ENCODE results near the gene NR0B2. TPM values are rescaled to one million over a fixed set of nuclear protein-coding genes. Genes with fewer than 3 reads are reported as not detected.
A peak's percentile ranks its signal among the peaks of the same experiment; 100 is the strongest.

Gene NR0B2
- total RNA-seq, 1 experiment from 2014 or later = not detected

DNA sequence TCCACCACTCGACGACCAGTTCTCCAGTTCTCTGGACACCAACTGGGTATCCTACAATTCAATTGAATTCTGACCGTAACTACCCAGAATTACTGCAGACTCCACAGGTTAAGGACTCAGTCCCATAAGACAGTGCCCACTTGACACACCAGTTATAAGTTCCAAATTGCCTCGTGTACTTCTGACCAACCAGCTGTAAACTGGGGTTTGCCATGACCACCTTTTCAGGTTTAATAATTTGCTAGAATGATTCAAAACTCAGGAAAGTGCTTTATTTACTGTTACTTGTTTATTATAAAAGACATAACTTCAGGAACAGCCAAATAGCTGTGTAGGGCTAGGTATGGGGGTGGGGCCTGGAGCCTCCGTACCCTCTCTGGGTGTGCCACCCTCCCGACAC, 23.0 kb upstream of the NR0B2 start:
- no TSS peak for BruUV-seq (replicated peaks)
- DNase-seq = no peak
- no peak overlapping the region for H3K4me3 ChIP-seq (ENCODE audit: low read length)
- H2AFZ ChIP-seq (ENCODE audit: low read length) = no peak overlapping the region
- no peaks in the 10 kb centered on the region for H3K9me3 ChIP-seq (ENCODE audit: low read length)
- peaks cover 36% of the 10 kb centered on the region for H3K36me3 ChIP-seq (ENCODE audit: low read depth, low read length)
- no peaks in the 10 kb centered on the region for H3K9me2 ChIP-seq (replicated peaks; ENCODE audit: low read length)
- H3K79me2 ChIP-seq (ENCODE audit: low read length) = peaks cover 67% of the 10 kb centered on the region
- no peaks in the 10 kb centered on the region for H3F3A ChIP-seq (ENCODE audit: low read length, unreplicated experiment)
- ChIA-PET CTCF (no interaction called here), POLR2A (ENCODE audit: unreplicated experiment) (no interaction called here)
- ATAC-seq = no peak
- H3K27me3 ChIP-seq (ENCODE audit: low read length) = no peaks in the 10 kb centered on the region
- no peak overlapping the region for H3K4me2 ChIP-seq (ENCODE audit: low read length)
- H3K9ac ChIP-seq (ENCODE audit: low read length) = no peak overlapping the region
- TF ChIP-seq EZH2phosphoT487 (IDR thresholded peaks at IDR 0.05; ENCODE audit: borderline replicate concordance, low read length) (no peak), EZH2 (IDR thresholded peaks at IDR 0.05; ENCODE audit: low read length, unreplicated experiment) (no peak)
- TF ChIP-seq, protein P1, sequence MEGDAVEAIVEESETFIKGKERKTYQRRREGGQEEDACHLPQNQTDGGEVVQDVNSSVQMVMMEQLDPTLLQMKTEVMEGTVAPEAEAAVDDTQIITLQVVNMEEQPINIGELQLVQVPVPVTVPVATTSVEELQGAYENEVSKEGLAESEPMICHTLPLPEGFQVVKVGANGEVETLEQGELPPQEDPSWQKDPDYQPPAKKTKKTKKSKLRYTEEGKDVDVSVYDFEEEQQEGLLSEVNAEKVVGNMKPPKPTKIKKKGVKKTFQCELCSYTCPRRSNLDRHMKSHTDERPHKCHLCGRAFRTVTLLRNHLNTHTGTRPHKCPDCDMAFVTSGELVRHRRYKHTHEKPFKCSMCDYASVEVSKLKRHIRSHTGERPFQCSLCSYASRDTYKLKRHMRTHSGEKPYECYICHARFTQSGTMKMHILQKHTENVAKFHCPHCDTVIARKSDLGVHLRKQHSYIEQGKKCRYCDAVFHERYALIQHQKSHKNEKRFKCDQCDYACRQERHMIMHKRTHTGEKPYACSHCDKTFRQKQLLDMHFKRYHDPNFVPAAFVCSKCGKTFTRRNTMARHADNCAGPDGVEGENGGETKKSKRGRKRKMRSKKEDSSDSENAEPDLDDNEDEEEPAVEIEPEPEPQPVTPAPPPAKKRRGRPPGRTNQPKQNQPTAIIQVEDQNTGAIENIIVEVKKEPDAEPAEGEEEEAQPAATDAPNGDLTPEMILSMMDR (conservative IDR thresholded peaks at IDR 0.05; ENCODE audit: low read depth, low read length) = no peak
- no peak overlapping the region for H3K27ac ChIP-seq (ENCODE audit: low read length)
- intact Hi-C loops (cut with micrococcal nuclease) = no loop called here
- 0 out of 2 replicates have a peak, but pooled peaks cover 6% of the 10 kb centered on the region for H4K20me1 ChIP-seq (ENCODE audit: low read length)
- no peaks in the 10 kb centered on the region for H3K4me1 ChIP-seq (ENCODE audit: insufficient read depth, low read length)

DNA sequence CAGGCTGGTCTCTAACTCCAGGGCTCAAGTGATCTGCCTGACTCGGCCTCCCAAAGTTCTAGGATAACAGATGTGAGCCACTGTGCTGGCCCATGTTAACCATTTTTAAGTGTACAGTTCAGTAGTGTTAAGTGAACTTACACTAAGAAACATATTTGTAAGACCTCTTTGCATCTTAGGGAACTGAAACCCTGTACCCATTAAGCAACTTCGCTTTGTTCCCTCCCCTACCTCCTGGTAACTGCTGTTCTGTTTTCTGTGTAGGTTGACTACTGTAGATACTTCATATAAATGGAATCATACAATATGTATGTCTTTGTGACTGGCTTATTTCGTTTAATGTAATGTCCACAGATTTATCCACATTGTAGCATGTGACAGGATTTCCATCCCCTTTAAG, 18.8 kb upstream of the NR0B2 start:
- no peak for ATAC-seq
- no peaks in the 10 kb centered on the region for H3K27me3 ChIP-seq (ENCODE audit: low read length)
- peaks cover 6% of the 10 kb centered on the region for H3F3A ChIP-seq (ENCODE audit: low read length, unreplicated experiment)
- CTCF ChIA-PET = no interaction called here
- H4K20me1 ChIP-seq (ENCODE audit: low read length) = peaks cover 13% of the 10 kb centered on the region
- DNase-seq = no peak
- H3K9ac ChIP-seq (ENCODE audit: low read length) = no peak overlapping the region
- POLR2A ChIA-PET (ENCODE audit: unreplicated experiment) = no interaction called here
- H3K4me3 ChIP-seq (ENCODE audit: low read length) = no peak overlapping the region
- H2AFZ ChIP-seq (ENCODE audit: low read length) = no peak overlapping the region
- H3K27ac ChIP-seq (ENCODE audit: low read length) = no peak overlapping the region
- H3K79me2 ChIP-seq (ENCODE audit: low read length) = peaks cover 74% of the 10 kb centered on the region
- no peaks in the 10 kb centered on the region for H3K9me2 ChIP-seq (replicated peaks; ENCODE audit: low read length)
- H3K4me2 ChIP-seq (ENCODE audit: low read length) = no peak overlapping the region
- BruUV-seq (replicated peaks) = no TSS peak
- TF ChIP-seq EZH2phosphoT487 (IDR thresholded peaks at IDR 0.05; ENCODE audit: borderline replicate concordance, low read length) (no peak), EZH2 (IDR thresholded peaks at IDR 0.05; ENCODE audit: low read length, unreplicated experiment) (no peak)
- TF ChIP-seq, protein P1 (conservative IDR thresholded peaks at IDR 0.05; ENCODE audit: low read depth, low read length) = no peak
- intact Hi-C loops (cut with micrococcal nuclease) = no loop called here
- H3K9me3 ChIP-seq (ENCODE audit: low read length) = no peaks in the 10 kb centered on the region
- H3K36me3 ChIP-seq (ENCODE audit: low read depth, low read length) = peaks cover 47% of the 10 kb centered on the region
- H3K4me1 ChIP-seq (ENCODE audit: insufficient read depth, low read length) = no peaks in the 10 kb centered on the region

DNA sequence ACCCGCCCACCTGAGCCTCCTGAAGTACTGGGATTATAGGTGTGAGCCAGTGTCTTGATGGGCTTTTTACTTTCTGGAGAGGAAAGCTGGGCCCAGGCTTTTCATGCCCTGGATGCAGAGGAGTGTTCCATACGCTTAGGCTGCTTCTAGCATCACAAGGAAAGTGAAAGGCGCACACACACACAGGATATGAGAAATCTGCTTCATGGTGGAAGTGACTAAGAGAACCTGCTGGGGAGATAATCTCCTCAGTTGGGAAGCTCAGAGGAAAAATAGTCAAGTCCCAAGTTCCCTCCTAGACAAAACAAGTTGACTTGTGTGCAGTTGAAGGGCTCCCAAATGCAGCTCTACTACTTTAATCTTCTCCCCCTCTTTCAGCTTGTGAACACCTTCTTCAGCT, 9.9 kb upstream of the NR0B2 start:
- H3K27ac ChIP-seq (ENCODE audit: low read length) = peak overlapping the region; percentile 67
- H3K79me2 ChIP-seq (ENCODE audit: low read length) = peaks cover 69% of the 10 kb centered on the region
- H3K27me3 ChIP-seq (ENCODE audit: low read length) = no peaks in the 10 kb centered on the region
- DNase-seq (peak; percentile 72), ATAC-seq (peak; percentile 39)
- peak overlapping the region; percentile 87 for H3K4me2 ChIP-seq (ENCODE audit: low read length)
- intact Hi-C loops (cut with micrococcal nuclease) = loop anchor here (2.0 kb wide), 1 partner anchor 67 kb away; no protein-coding TSS in a partner anchor
- peaks cover 30% of the 10 kb centered on the region for H3K4me1 ChIP-seq (ENCODE audit: insufficient read depth, low read length)
- TF ChIP-seq EZH2 (IDR thresholded peaks at IDR 0.05; ENCODE audit: low read length, unreplicated experiment) = no peak
- peak overlapping the region; percentile 83 for H3K4me3 ChIP-seq (ENCODE audit: low read length)
- H3K9me3 ChIP-seq (ENCODE audit: low read length) = no peaks in the 10 kb centered on the region
- ChIA-PET POLR2A (ENCODE audit: unreplicated experiment) (no interaction called here), CTCF (no interaction called here)
- BruUV-seq (replicated peaks) = no TSS peak
- H4K20me1 ChIP-seq (ENCODE audit: low read length) = peaks cover 19% of the 10 kb centered on the region
- no peaks in the 10 kb centered on the region for H3K9me2 ChIP-seq (replicated peaks; ENCODE audit: low read length)
- H3K36me3 ChIP-seq (ENCODE audit: low read depth, low read length) = peaks cover 31% of the 10 kb centered on the region
- H3K9ac ChIP-seq (ENCODE audit: low read length) = peak overlapping the region; percentile 93
- H3F3A ChIP-seq (ENCODE audit: low read length, unreplicated experiment) = peaks cover 6% of the 10 kb centered on the region
- no peak overlapping the region for H2AFZ ChIP-seq (ENCODE audit: low read length)
